Thoracic aorta (tissue), 2 donors: ENCODE results near the gene KIF20A. TPM values are rescaled to one million over a fixed set of nuclear protein-coding genes. Genes with fewer than 3 reads are reported as not detected.

ENCODE experiments used
- ATAC-seq: fragments of 150-250 bp; one replicate; pipeline ENCODE4 v1.8.0; 2017; ENCODE audit warnings: low read depth; ENCODE audit not compliant: insufficient number of reproducible peaks, low FRiP score
- DNase-seq: peaks from one replicate; pipeline ENCODE4 v3.0.0-alpha.2; 2020; ENCODE audit warnings: low spot score
- H3K27ac ChIP-seq, 2 donors: fragments of 200-600 bp; sonication (generic); 1 replicate in 1 of 2; 2 replicates in 1 of 2; pipeline ENCODE4 v1.5.1; 2016; ENCODE audit warnings: mild to moderate bottlenecking in 2 of 2, moderate library complexity in 2 of 2
- H3K27me3 ChIP-seq: fragments of 200-600 bp; sonication (generic); replicated peaks from 2 replicates; pipeline ENCODE4 v1.6.0; 2016; ENCODE audit warnings: mild to moderate bottlenecking; ENCODE audit not compliant: insufficient read depth
- H3K36me3 ChIP-seq: fragments of 200-600 bp; sonication (generic); one replicate; pipeline ENCODE4 v1.5.1; 2016
- H3K4me1 ChIP-seq, 2 donors: fragments of 200-600 bp; sonication (generic); 1 replicate in 1 of 2; 2 replicates in 1 of 2; pipeline versions ENCODE4 v1.5.1 to v1.6.0; 2016; ENCODE audit warnings: low read depth in 2 of 2, mild to moderate bottlenecking in 1 of 2; ENCODE audit not compliant: control insufficient read depth in 1 of 2
- H3K4me3 ChIP-seq: fragments of 200-600 bp; sonication (generic); 2 replicates; pipeline ENCODE4 v1.5.1; 2016; ENCODE audit warnings: mild to moderate bottlenecking
- H3K9me3 ChIP-seq: fragments of 200-600 bp; sonication (generic); 2 replicates; pipeline ENCODE4 v1.5.1; 2016
- CTCF ChIP-seq: fragments of 200-600 bp; sonication (generic); IDR thresholded peaks from one replicate; pipeline ENCODE4 v1.5.1; 2019; ENCODE audit warnings: antibody characterized with exemption
- total RNA-seq, 2 donors: library from RNA; depleted of rRNA; stranded (reverse); fragments of >200 nt; gene quantifications; one replicate each; pipeline versions ENCODE4 v1.1.0 to v1.2.3, GENCODE V29; 2016

Gene KIF20A
- total RNA-seq, 2 donors from 2014 or later: 0.78 to 1.1 TPM

- Histone ChIP-seq H3K27me3 (no peaks in the 10 kb centered on the region), H3K9me3 (no peaks in the 10 kb centered on the region), H3K4me3 (no peak overlapping the region), H3K36me3 (no peaks in the 10 kb centered on the region), H3K27ac (no peak overlapping the region), H3K4me1 (peaks cover 0 to 13% of the 10 kb centered on the region in 2 donors)
- DNase-seq (no peak), ATAC-seq (no peak)
- TF ChIP-seq CTCF: no peak
Observed at GRCh38 chr5:138234651-138235050, 55.7 kb downstream of the KIF20A start.

Other genes starting within 250 kb of the KIF20A start
- 100 to 1,000 TPM in 1 of 2 donors, 10 to 100 TPM in 1; 65.1 to 134 TPM for gene FAM13B, start 146.0 kb upstream of the KIF20A start, total RNA-seq
- gene WNT8A, start 95.1 kb upstream of the KIF20A start, total RNA-seq: not detected
- 1 to 10 TPM in 1 of 2 donors, not detected in 1; 3.8 TPM for gene NME5, start 39.7 kb upstream of the KIF20A start, total RNA-seq
- gene BRD8, start 482 bp upstream of the KIF20A start, total RNA-seq: 10 to 100 TPM; 34.7 to 71.7 TPM
- 10 to 100 TPM; 13.5 to 17.7 TPM for gene CDC23, start 34.2 kb downstream of the KIF20A start, total RNA-seq
- gene GFRA3, start 95.5 kb downstream of the KIF20A start, total RNA-seq: under 1 TPM in 1 of 2 donors, not detected in 1; 0.27 TPM
- not detected for gene CDC25C, start 152.7 kb downstream of the KIF20A start, total RNA-seq
- gene FAM53C, start 159.2 kb downstream of the KIF20A start, total RNA-seq: 10 to 100 TPM; 22.6 to 24.9 TPM
- 10 to 100 TPM; 50.1 to 86.2 TPM for gene KDM3B, start 173.6 kb downstream of the KIF20A start, total RNA-seq